Activated CD8-positive, alpha-beta T cell treated with anti-CD3 and anti-CD28 coated beads for 36 hours (primary cell): ENCODE results near the gene ADAM19. TPM values are rescaled to one million over a fixed set of nuclear protein-coding genes. Genes with fewer than 3 reads are reported as not detected.

Experiments
- ATAC-seq: fragments of 200-7000 bp; cut with Tn5 transposase; one replicate; pipeline ENCODE4 v1.10.0; 2021; ENCODE audit warnings: mild to moderate bottlenecking, moderate library complexity
- CTCF ChIA-PET: fragments of 350-600 bp; sonication (Branson Sonifier 250); formaldehyde crosslinking; loops from one replicate; lab custom pipeline; 2021; ENCODE audit warnings: antibody characterized with exemption; lab: Charles Lee
- POLR2A ChIA-PET: fragments of 350-600 bp; sonication (Branson Sonifier 250); formaldehyde crosslinking; loops from one replicate; lab custom pipeline; 2021; ENCODE audit warnings: antibody characterized with exemption; lab: Charles Lee
- DNase-seq: peaks from one replicate; pipeline ENCODE4 v3.0.0-alpha.2; 2020
- H3K27ac Mint-ChIP-seq: one replicate; pipeline ENCODE4 v1.8.0; 2021; ENCODE audit warnings: mild to moderate bottlenecking, mixed read lengths
- H3K27me3 Mint-ChIP-seq: one replicate; pipeline ENCODE4 v1.8.0; 2021; ENCODE audit warnings: mixed read lengths
- H3K36me3 Mint-ChIP-seq: one replicate; pipeline ENCODE4 v1.8.0; 2021; ENCODE audit warnings: low read depth, mixed read lengths
- H3K4me1 Mint-ChIP-seq: one replicate; pipeline ENCODE4 v1.8.0; 2021; ENCODE audit warnings: low read depth, mixed read lengths
- H3K4me3 Mint-ChIP-seq: one replicate; pipeline ENCODE4 v1.8.0; 2021; ENCODE audit warnings: mild to moderate bottlenecking, moderate library complexity, mixed read lengths
- H3K9me3 Mint-ChIP-seq: one replicate; pipeline ENCODE4 v1.8.0; 2021; ENCODE audit warnings: mixed read lengths
- intact Hi-C: fragments of 100-400 bp; cut with micrococcal nuclease; formaldehyde crosslinking; loops from one replicate; pipeline ENCODE4 v1.10.0; 2022
- total RNA-seq, 2 experiments: library from RNA; stranded (reverse); gene quantifications; one replicate each; pipeline ENCODE4 v1.2.3, GENCODE V29; 2021
- TF ChIP-seq, protein P1 (sequence below): fragments of 200-600 bp; IDR thresholded peaks from one replicate; pipeline ENCODE4 v1.8.0; 2022; ENCODE audit warnings: antibody characterized with exemption, mild to moderate bottlenecking

The ADAM19 gene
- total RNA-seq, 2 experiments from 2014 or later, result 12.3 to 12.9 TPM

DNA sequence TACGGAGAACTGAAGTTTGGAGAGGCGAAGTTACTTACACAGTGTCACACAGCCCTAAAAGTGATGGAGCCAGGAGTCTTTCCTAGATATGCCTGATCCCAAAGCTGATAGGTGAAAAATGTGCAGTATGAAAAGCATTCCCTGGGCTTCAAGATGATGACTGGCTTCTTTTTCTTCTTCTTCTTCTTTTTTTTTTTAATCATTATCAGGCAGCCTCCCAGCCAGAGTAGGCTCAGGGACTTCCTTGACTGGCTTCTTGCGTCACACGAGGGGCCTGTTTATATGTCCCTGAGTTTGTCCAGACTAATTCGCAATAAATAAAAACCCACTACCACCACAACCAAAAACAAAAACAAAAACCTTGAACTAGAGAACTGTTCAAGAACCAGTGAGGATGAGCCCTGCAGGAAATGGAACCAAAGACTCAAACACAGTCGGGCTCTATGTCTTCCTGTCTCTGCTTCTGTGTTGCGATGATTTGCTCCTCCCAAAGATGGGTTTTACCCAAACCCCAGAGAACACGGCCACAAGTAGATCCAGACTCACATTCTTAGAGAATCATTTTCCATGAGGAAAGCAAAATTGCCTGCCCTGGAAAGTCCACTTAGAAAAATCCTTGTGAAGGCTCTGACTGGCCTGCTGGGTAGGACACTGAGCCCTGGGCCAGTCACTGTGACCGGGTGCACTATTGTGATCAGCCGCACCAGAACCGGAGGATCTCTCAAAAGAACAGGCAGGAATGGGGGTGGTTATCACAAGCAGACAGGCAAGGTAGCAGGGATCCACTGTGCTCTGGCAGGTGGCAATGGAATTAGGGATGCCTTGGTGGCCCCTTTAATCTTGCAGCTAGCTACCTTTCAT is 38.0 kb upstream of the ADAM19 start:
- ChIA-PET POLR2A (no interaction called here), CTCF (interaction anchor here (1.1 to 1.2 kb wide), 2 partner anchors 129 to 183 kb away, joined by 3 to 4 read pairs; partner anchors contain the start of gene LSM11)
- TF ChIP-seq, protein P1, sequence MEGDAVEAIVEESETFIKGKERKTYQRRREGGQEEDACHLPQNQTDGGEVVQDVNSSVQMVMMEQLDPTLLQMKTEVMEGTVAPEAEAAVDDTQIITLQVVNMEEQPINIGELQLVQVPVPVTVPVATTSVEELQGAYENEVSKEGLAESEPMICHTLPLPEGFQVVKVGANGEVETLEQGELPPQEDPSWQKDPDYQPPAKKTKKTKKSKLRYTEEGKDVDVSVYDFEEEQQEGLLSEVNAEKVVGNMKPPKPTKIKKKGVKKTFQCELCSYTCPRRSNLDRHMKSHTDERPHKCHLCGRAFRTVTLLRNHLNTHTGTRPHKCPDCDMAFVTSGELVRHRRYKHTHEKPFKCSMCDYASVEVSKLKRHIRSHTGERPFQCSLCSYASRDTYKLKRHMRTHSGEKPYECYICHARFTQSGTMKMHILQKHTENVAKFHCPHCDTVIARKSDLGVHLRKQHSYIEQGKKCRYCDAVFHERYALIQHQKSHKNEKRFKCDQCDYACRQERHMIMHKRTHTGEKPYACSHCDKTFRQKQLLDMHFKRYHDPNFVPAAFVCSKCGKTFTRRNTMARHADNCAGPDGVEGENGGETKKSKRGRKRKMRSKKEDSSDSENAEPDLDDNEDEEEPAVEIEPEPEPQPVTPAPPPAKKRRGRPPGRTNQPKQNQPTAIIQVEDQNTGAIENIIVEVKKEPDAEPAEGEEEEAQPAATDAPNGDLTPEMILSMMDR, result no peak
- H3K4me1 Mint-ChIP-seq, result peaks cover 25% of the 10 kb centered on the region
- no peaks in the 10 kb centered on the region for H3K36me3 Mint-ChIP-seq
- ATAC-seq (peak; percentile 45), DNase-seq (no peak)
- H3K27ac Mint-ChIP-seq, result peak overlapping the region; percentile 86
- H3K9me3 Mint-ChIP-seq, result no peaks in the 10 kb centered on the region
- H3K27me3 Mint-ChIP-seq, result peaks cover 1% of the 10 kb centered on the region
- H3K4me3 Mint-ChIP-seq, result peak overlapping the region; percentile 43
- intact Hi-C loops, result no loop called here

DNA sequence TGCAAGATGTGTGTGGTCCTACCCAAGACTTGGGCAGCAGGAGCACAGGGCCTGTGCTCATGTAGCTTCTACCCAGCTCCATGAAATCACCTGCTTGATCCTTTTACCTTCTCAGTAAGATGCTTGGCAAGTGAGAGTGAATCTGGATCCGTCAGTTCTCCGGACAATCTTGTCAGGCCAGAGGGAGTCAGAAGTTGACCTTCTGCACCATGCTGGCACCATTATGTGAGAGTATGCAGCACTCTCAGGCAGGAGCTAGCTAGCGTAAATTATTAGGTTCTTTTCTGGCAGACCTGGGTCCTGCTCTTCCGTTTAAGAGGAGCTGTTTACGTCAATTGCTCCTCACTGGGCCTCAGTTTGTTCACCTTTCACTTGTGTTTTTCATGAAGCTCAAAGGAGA is 37.0 kb upstream of the ADAM19 start:
- peaks cover 34% of the 10 kb centered on the region for H3K4me1 Mint-ChIP-seq
- intact Hi-C loops, result no loop called here
- no peak overlapping the region for H3K4me3 Mint-ChIP-seq
- TF ChIP-seq, protein P1, result no peak
- peaks cover 1% of the 10 kb centered on the region for H3K36me3 Mint-ChIP-seq
- H3K27me3 Mint-ChIP-seq, result peaks cover 1% of the 10 kb centered on the region
- POLR2A ChIA-PET, result no interaction called here
- ATAC-seq (no peak), DNase-seq (no peak)
- no peak overlapping the region for H3K27ac Mint-ChIP-seq
- H3K9me3 Mint-ChIP-seq, result peaks cover 1% of the 10 kb centered on the region
- CTCF ChIA-PET, result interaction anchor here (1.1 to 1.2 kb wide), 2 partner anchors 130 to 182 kb away, joined by 3 to 4 read pairs; partner anchors contain the start of gene LSM11

DNA sequence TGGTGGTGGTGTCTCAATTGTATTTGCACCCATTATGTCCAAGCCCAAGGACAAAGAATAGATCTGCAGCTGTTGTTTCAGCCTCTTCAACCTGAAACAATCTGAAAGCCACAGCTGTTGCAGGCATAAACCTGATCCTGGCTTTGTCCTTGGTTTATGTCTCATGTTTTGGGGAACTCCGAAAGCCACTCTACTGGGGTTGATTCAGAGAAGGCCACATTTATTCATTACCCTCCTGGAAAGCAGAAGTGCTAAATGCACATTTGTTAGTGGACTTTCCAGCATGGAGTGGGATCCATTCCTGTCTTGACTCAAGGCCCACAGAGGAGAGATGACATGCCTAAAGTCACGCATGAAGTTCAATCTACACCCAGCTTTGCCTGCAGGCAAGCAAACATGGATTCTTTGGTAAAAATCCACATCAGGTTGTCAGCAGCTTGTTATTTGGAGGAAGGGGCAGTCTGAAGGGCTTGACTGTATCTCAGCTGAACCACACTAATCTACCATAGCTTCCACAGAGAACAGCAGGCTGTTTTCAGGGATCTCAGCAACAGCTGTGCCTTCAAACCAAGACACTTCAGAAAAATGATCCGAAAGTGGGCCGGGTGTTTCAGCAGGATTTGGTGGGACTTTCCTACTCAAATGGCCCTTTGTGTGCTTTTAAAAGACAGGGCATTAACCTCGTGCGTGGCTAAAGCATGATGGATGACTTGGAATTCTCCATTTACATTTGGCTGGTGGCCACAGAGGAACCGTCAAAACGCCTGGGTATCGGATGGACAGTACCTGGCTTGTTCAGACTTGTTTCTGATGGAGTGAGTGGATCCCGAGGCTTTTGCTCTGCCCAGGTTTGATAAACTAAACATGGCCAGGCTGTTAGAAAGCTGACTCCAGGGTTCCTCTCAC is 36.2 kb upstream of the ADAM19 start:
- ChIA-PET POLR2A (no interaction called here), CTCF (interaction anchor here (1.1 to 1.2 kb wide), 2 partner anchors 131 to 181 kb away, joined by 3 to 4 read pairs; partner anchors contain the start of gene LSM11)
- peaks cover 41% of the 10 kb centered on the region for H3K4me1 Mint-ChIP-seq
- peaks cover 1% of the 10 kb centered on the region for H3K36me3 Mint-ChIP-seq
- intact Hi-C loops, result no loop called here
- peak overlapping the region; percentile 38 for H3K27ac Mint-ChIP-seq
- H3K27me3 Mint-ChIP-seq, result peaks cover 1% of the 10 kb centered on the region
- no peak for ATAC-seq
- TF ChIP-seq, protein P1, result no peak
- H3K9me3 Mint-ChIP-seq, result peaks cover 1% of the 10 kb centered on the region
- no peak overlapping the region for H3K4me3 Mint-ChIP-seq
- DNase-seq, result no peak

DNA sequence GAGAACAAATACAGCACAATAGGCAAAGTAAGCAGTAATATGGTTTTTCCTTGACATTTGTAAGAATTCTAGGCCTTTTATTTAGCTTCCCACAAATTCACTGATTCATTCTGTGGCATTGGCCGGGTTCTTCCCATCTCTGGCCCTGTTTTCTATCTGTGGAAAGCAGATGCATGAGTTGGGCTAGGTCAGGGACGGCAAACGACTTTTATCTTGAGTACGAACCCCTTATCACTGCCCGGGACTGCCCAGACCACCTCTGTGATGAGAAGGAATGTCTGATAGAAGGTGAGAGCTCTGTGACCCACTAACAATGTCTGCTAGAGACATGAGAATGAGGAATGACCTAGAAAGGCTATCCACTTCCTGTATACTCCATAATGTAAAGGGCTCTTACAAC is 35.4 kb upstream of the ADAM19 start:
- intact Hi-C loops, result no loop called here
- H3K9me3 Mint-ChIP-seq, result peaks cover 2% of the 10 kb centered on the region
- no peak for DNase-seq

More for the DNA sequence above, 35.4 kb upstream of the ADAM19 start:
- Mint-ChIP-seq H3K27me3 (peaks cover 1% of the 10 kb centered on the region), H3K4me1 (peaks cover 44% of the 10 kb centered on the region), H3K27ac (no peak overlapping the region), H3K36me3 (peaks cover 2% of the 10 kb centered on the region), H3K4me3 (no peak overlapping the region)
- ATAC-seq, result no peak
- CTCF ChIA-PET, result no interaction called here
- POLR2A ChIA-PET, result no interaction called here
- TF ChIP-seq, protein P1, result no peak
